ENCODE results near the gene UNC5B. TPM values are rescaled to one million over a fixed set of nuclear protein-coding genes. Genes with fewer than 3 reads are reported as not detected.

Gene UNC5B
- total RNA-seq, 1 donor from 2014 or later, result 3.7 TPM

GRCh38 chr10:71255808-71256660, 43.7 kb downstream of the UNC5B start:
- Mint-ChIP-seq H3K4me1 (ENCODE audit: low read depth) (peaks cover 11% of the 10 kb centered on the region), H3K9me3 (ENCODE audit: low read depth) (no peaks in the 10 kb centered on the region), H3K4me3 (ENCODE audit: low read depth) (no peak overlapping the region), H3K27me3 (peaks cover 6% of the 10 kb centered on the region), H3K36me3 (ENCODE audit: insufficient read depth) (no peaks in the 10 kb centered on the region), H3K27ac (no peak overlapping the region)
- TF ChIP-seq, protein P1, sequence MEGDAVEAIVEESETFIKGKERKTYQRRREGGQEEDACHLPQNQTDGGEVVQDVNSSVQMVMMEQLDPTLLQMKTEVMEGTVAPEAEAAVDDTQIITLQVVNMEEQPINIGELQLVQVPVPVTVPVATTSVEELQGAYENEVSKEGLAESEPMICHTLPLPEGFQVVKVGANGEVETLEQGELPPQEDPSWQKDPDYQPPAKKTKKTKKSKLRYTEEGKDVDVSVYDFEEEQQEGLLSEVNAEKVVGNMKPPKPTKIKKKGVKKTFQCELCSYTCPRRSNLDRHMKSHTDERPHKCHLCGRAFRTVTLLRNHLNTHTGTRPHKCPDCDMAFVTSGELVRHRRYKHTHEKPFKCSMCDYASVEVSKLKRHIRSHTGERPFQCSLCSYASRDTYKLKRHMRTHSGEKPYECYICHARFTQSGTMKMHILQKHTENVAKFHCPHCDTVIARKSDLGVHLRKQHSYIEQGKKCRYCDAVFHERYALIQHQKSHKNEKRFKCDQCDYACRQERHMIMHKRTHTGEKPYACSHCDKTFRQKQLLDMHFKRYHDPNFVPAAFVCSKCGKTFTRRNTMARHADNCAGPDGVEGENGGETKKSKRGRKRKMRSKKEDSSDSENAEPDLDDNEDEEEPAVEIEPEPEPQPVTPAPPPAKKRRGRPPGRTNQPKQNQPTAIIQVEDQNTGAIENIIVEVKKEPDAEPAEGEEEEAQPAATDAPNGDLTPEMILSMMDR (IDR thresholded peaks at IDR 0.05; ENCODE audit: unreplicated experiment), result no peak
- no peak for DNase-seq (ENCODE audit: low spot score, unreplicated experiment)

- Mint-ChIP-seq H3K27me3 (peaks cover 10% of the 10 kb centered on the region), H3K4me3 (ENCODE audit: low read depth) (no peak overlapping the region), H3K36me3 (ENCODE audit: insufficient read depth) (no peaks in the 10 kb centered on the region), H3K4me1 (ENCODE audit: low read depth) (peaks cover 7% of the 10 kb centered on the region), H3K9me3 (ENCODE audit: low read depth) (no peaks in the 10 kb centered on the region), H3K27ac (no peak overlapping the region)
- TF ChIP-seq, protein P1 (IDR thresholded peaks at IDR 0.05; ENCODE audit: unreplicated experiment), result no peak
- no peak for DNase-seq (ENCODE audit: low spot score, unreplicated experiment)
Measured at GRCh38 chr10:71256661-71257318, 44.4 kb downstream of the UNC5B start.

DNA sequence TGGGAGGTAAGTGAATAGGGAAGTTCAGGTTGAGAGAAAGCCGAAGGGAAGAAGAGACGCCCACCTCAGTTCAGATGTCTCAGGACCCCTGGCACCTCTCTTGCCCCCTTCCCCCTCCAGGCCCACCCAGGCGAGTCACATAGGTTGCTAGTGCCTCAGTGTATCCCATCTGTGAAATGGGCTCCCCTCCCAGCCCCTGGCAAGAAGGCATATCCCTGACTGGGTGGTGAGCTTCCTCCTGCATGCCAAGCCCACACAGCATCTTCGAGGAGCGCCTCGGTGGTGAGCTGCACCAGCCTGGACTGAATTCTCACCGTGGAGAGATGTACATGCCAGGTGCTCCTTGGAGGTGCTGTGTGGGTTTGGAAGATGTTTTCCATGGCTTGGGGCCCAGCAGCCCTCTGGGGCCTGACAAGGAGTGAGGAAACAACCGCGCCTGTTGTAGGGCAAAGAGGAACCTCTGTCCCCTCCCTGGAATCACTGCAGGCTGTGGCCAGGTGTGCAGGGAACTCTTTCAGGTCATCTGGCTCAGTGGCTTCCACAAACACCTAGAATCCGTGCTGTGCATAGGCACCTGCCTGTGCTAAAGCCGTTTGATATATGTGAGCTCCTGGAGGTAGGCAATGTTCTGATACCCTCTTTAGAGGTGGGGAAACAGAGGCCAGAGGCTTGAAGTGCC, 45.1 kb downstream of the UNC5B start:
- TF ChIP-seq, protein P1 (IDR thresholded peaks at IDR 0.05; ENCODE audit: unreplicated experiment), result no peak
- Mint-ChIP-seq H3K4me3 (ENCODE audit: low read depth) (no peak overlapping the region), H3K36me3 (ENCODE audit: insufficient read depth) (no peaks in the 10 kb centered on the region), H3K27ac (no peak overlapping the region), H3K4me1 (ENCODE audit: low read depth) (peaks cover 2% of the 10 kb centered on the region), H3K27me3 (peaks cover 5% of the 10 kb centered on the region), H3K9me3 (ENCODE audit: low read depth) (no peaks in the 10 kb centered on the region)
- DNase-seq (ENCODE audit: low spot score, unreplicated experiment), result no peak

GRCh38 chr10:71258046-71258445, 45.7 kb downstream of the UNC5B start:
- no peak for DNase-seq (ENCODE audit: low spot score, unreplicated experiment)
- no peaks in the 10 kb centered on the region for H3K4me1 Mint-ChIP-seq (ENCODE audit: low read depth)

More at GRCh38 chr10:71258046-71258445, 45.7 kb downstream of the UNC5B start:
- TF ChIP-seq, protein P1 (IDR thresholded peaks at IDR 0.05; ENCODE audit: unreplicated experiment), result no peak
- H3K27ac Mint-ChIP-seq, result no peak overlapping the region
- H3K9me3 Mint-ChIP-seq (ENCODE audit: low read depth), result no peaks in the 10 kb centered on the region
- peaks cover 4% of the 10 kb centered on the region for H3K27me3 Mint-ChIP-seq
- H3K4me3 Mint-ChIP-seq (ENCODE audit: low read depth), result no peak overlapping the region
- H3K36me3 Mint-ChIP-seq (ENCODE audit: insufficient read depth), result no peaks in the 10 kb centered on the region
